ENCODE measurements around the gene ZNF296. TPM values are rescaled to one million over a fixed set of nuclear protein-coding genes. Genes with fewer than 3 reads are reported as not detected.

ZNF296 gene
- total RNA-seq, 2 donors from 2014 or later: 0.26 TPM; not detected in 1

- peak overlapping the region; percentile 37 to 81 (median 60) for H3K27ac ChIP-seq
- WGBS, 2 donors: 63 to 78% methylated on average over 7 to 8 of the region's 8 CpGs
- intact Hi-C loops (cut with DNase I): no loop called here
These were observed 24.6 kb upstream of the ZNF296 start for GRCh38 chr19:45100846-45101252.

GRCh38 chr19:45100201-45100600, 23.9 kb upstream of the ZNF296 start:
- no peak overlapping the region for H3K4me3 ChIP-seq
- TF ChIP-seq CTCF (IDR thresholded peaks at IDR 0.05) (no peak), POLR2A (IDR thresholded peaks at IDR 0.05) (no peak)
- DNase-seq (no peak), ATAC-seq (peak; percentile 13)
- WGBS, 2 donors: 77% methylated on average over 3 of the region's 3 CpGs; no CpG with 5 or more reads in 1 of the 2 donors
- no peaks in the 10 kb centered on the region for H3K9me3 ChIP-seq
- H3K27me3 ChIP-seq: no peaks in the 10 kb centered on the region
- peak overlapping the region; percentile 37 to 81 (median 62) for H3K27ac ChIP-seq
- peaks cover 97% of the 10 kb centered on the region for H3K4me1 ChIP-seq
- intact Hi-C loops (cut with DNase I): no loop called here
- no peaks in the 10 kb centered on the region for H3K36me3 ChIP-seq (replicated peaks in 1 of 2; ENCODE audit: insufficient read depth in 1 of 2, low read depth in 2 of 2)

More at GRCh38 chr19:45100846-45101252, 24.6 kb upstream of the ZNF296 start:
- Histone ChIP-seq H3K36me3 (replicated peaks in 1 of 2; ENCODE audit: insufficient read depth in 1 of 2, low read depth in 2 of 2) (no peaks in the 10 kb centered on the region), H3K27me3 (no peaks in the 10 kb centered on the region), H3K4me3 (no peak overlapping the region), H3K9me3 (no peaks in the 10 kb centered on the region), H3K4me1 (peaks cover 93% of the 10 kb centered on the region)
- ATAC-seq (no peak), DNase-seq (no peak)
- TF ChIP-seq CTCF (IDR thresholded peaks at IDR 0.05) (no peak), POLR2A (IDR thresholded peaks at IDR 0.05) (no peak)

GRCh38 chr19:45099467-45100191, 23.4 kb upstream of the ZNF296 start:
- intact Hi-C loops (cut with DNase I): no loop called here
- peak overlapping the region; percentile 37 to 81 (median 62) for H3K27ac ChIP-seq
- 53 to 57% methylated on average over 8 to 25 of the region's 25 CpGs for WGBS, 2 donors
- no peaks in the 10 kb centered on the region for H3K27me3 ChIP-seq
- no peaks in the 10 kb centered on the region for H3K36me3 ChIP-seq (replicated peaks in 1 of 2; ENCODE audit: insufficient read depth in 1 of 2, low read depth in 2 of 2)
- TF ChIP-seq POLR2A (IDR thresholded peaks at IDR 0.05): peak in 1 of 3 donors; percentile 12
- no peak for TF ChIP-seq CTCF (IDR thresholded peaks at IDR 0.05)
- H3K9me3 ChIP-seq: no peaks in the 10 kb centered on the region
- H3K4me3 ChIP-seq: no peak overlapping the region
- DNase-seq (peak in 3 of 4 donors; percentile 42 to 45 (median 44)), ATAC-seq (peak; percentile 23)
- peaks cover 97% of the 10 kb centered on the region for H3K4me1 ChIP-seq

GRCh38 chr19:45098521-45099466, 22.5 kb upstream of the ZNF296 start:
- Histone ChIP-seq H3K4me1 (peaks cover 97% of the 10 kb centered on the region), H3K27me3 (no peaks in the 10 kb centered on the region), H3K27ac (peak overlapping the region; percentile 37 to 81 (median 62)), H3K36me3 (replicated peaks in 1 of 2; ENCODE audit: insufficient read depth in 1 of 2, low read depth in 2 of 2) (no peaks in the 10 kb centered on the region), H3K4me3 (no peak overlapping the region), H3K9me3 (no peaks in the 10 kb centered on the region)
- DNase-seq: peak in 2 of 4 donors; percentile 49 to 54
- TF ChIP-seq POLR2A (IDR thresholded peaks at IDR 0.05) (no peak), CTCF (IDR thresholded peaks at IDR 0.05) (no peak)
- no peak for ATAC-seq
- WGBS, 2 donors: 37% methylated on average over 14 to 15 of the region's 15 CpGs
- intact Hi-C loops (cut with DNase I): no loop called here

Data from body of pancreas (tissue), 4 donors.